HG03571 (cell line): ENCODE data around the gene CSKMT.
"Not testable (repeated sequence)": the region's sequence is repeated elsewhere in the genome, so short reads cannot be mapped to it uniquely, and the experiment has no call there.

Experiments used
- ATAC-seq: cut with Tn5 transposase; IDR thresholded peaks from one replicate; pipeline ENCODE4 v1.9.1; 2021; ENCODE audit not compliant: unreplicated experiment

The CSKMT gene

GRCh38 chr11:62687508-62688396, 22.6 kb downstream of the CSKMT start:
- no peak for ATAC-seq

GRCh38 chr11:62688491-62688890, 23.4 kb downstream of the CSKMT start:
- no peak for ATAC-seq

GRCh38 chr11:62689421-62690183, 24.5 kb downstream of the CSKMT start, which contains the start of gene LRRN4CL:
Gene LRRN4CL, minus strand, starts transcription at chr11:62689530. Its CDS starts 1,022 bp downstream, at chr11:62688508.
- no peak for ATAC-seq

GRCh38 chr11:62693624-62694023, 28.5 kb downstream of the CSKMT start:
- ATAC-seq, result not testable (repeated sequence)

GRCh38 chr11:62694455-62695167, 29.5 kb downstream of the CSKMT start:
- no peak for ATAC-seq

- ATAC-seq, result no peak
Measured at GRCh38 chr11:62702246-62702645, 37.1 kb downstream of the CSKMT start.

GRCh38 chr11:62703921-62704320, 38.8 kb downstream of the CSKMT start:
- ATAC-seq, result not testable (repeated sequence)

GRCh38 chr11:62705413-62705812, 40.3 kb downstream of the CSKMT start:
- ATAC-seq, result no peak

GRCh38 chr11:62705880-62706849, 41.1 kb downstream of the CSKMT start:
- ATAC-seq, result peak; percentile 53

- ATAC-seq, result no peak
Measured at GRCh38 chr11:62706850-62707247, 41.7 kb downstream of the CSKMT start.

- ATAC-seq, result no peak
Measured at GRCh38 chr11:62707277-62707861, 42.3 kb downstream of the CSKMT start, which contains the start of the genes BSCL2 and GNG3. Gene BSCL2, minus strand, starts transcription at chr11:62707424. Its CDS starts 229 bp downstream, at chr11:62707195. Gene GNG3, plus strand, starts transcription at chr11:62707676. Its CDS starts 620 bp downstream, at chr11:62708296.

- ATAC-seq, result no peak
Measured at GRCh38 chr11:62708392-62708791, 43.3 kb downstream of the CSKMT start.

- ATAC-seq, result no peak
Measured at GRCh38 chr11:62708793-62709192, 43.7 kb downstream of the CSKMT start.

GRCh38 chr11:62709247-62710000, 44.3 kb downstream of the CSKMT start:
- peak; percentile 60 for ATAC-seq

- no peak for ATAC-seq
Measured at GRCh38 chr11:62710001-62710345, 44.9 kb downstream of the CSKMT start.

- no peak for ATAC-seq
Measured at GRCh38 chr11:62712276-62712812, 47.2 kb downstream of the CSKMT start.

- ATAC-seq, result no peak
Measured at GRCh38 chr11:62712861-62713260, 47.7 kb downstream of the CSKMT start.

- no peak for ATAC-seq
Measured at GRCh38 chr11:62713343-62713742, 48.2 kb downstream of the CSKMT start.
